Vagina (tissue), 2 donors: Measurements from ENCODE around the gene CACNA1I.

ENCODE experiments used
- CTCF ChIP-seq, 3 experiments: fragments of 450-650 bp in 2 of 3; fragments of 200-600 bp in 1 of 3; sonication (generic) in 1 of 3; IDR thresholded peaks; one replicate each; pipeline ENCODE4 v1.5.1; 2017 to 2019; ENCODE audit warnings: antibody characterized with exemption in 3 of 3, mild to moderate bottlenecking in 2 of 3, moderate library complexity in 2 of 3
- POLR2A ChIP-seq, 2 donors: fragments of 450-650 bp; IDR thresholded peaks; one replicate each; pipeline ENCODE4 v1.6.1; 2017; ENCODE audit warnings: antibody characterized with exemption in 2 of 2, mild to moderate bottlenecking in 2 of 2, moderate library complexity in 2 of 2
- POLR2AphosphoS5 ChIP-seq, 2 donors: sonication (generic); formaldehyde crosslinking; IDR thresholded peaks; one replicate each; pipeline ENCODE4 v1.9.0; 2017; ENCODE audit warnings: antibody characterized with exemption in 2 of 2, mild to moderate bottlenecking in 2 of 2, low read depth in 1 of 2; ENCODE audit not compliant: insufficient read depth in 1 of 2

GRCh38 chr22:39530116-39530515 is 40.4 kb upstream of the CACNA1I start:
- no peak for TF ChIP-seq CTCF (IDR thresholded peaks at IDR 0.05)
- no peak for TF ChIP-seq POLR2A (IDR thresholded peaks at IDR 0.05)
- TF ChIP-seq POLR2AphosphoS5 (IDR thresholded peaks at IDR 0.05; ENCODE audit: insufficient read depth in 1 of 2, low read depth in 1 of 2) = no peak
